SK-N-MC (cell line): ENCODE data around the gene PCBP1.

ENCODE experiments used
- DNase-seq: peaks from one replicate; pipeline ENCODE4 v3.0.0-alpha.2; 2011; ENCODE audit warnings: low read depth, low spot score
- H3K27ac ChIP-seq: fragments of 200-600 bp; sonication (generic); 2 replicates; pipeline ENCODE4 v1.5.1; 2016; ENCODE audit warnings: mixed run types
- H3K36me3 ChIP-seq: fragments of 200-600 bp; sonication (generic); 2 replicates; pipeline ENCODE4 v1.6.1; 2017; ENCODE audit warnings: antibody characterized with exemption, low read length, mixed read lengths; ENCODE audit not compliant: insufficient read depth
- H3K4me3 ChIP-seq: fragments of 200-600 bp; sonication (generic); 2 replicates; pipeline ENCODE4 v1.5.1; 2016
- H3K9ac ChIP-seq: fragments of 200-600 bp; sonication (generic); 2 replicates; pipeline ENCODE4 v1.8.0; 2017; ENCODE audit warnings: mixed run types, mixed read lengths; ENCODE audit not compliant: insufficient read length
- H3K9me3 ChIP-seq: fragments of 200-600 bp; sonication (generic); 2 replicates; pipeline ENCODE4 v1.6.1; 2017; ENCODE audit warnings: low read depth, mild to moderate bottlenecking, antibody characterized with exemption, low read length, moderate library complexity, mixed read lengths
- EZH2 ChIP-seq: fragments of 200-600 bp; sonication (generic); IDR thresholded peaks from one replicate; pipeline ENCODE4 v1.6.1; 2017; ENCODE audit warnings: antibody characterized with exemption
- FOXP2 ChIP-seq: optimal IDR thresholded peaks from 2 replicates; pipeline ENCODE3; 2011; ENCODE audit warnings: mild to moderate bottlenecking, moderate library complexity; ENCODE audit not compliant: insufficient read depth; ENCODE audit errors: extremely low read length, control extremely low read depth
- POLR2AphosphoS5 ChIP-seq: IDR thresholded peaks from 2 replicates; pipeline ENCODE4 v1.6.1; 2012; ENCODE audit warnings: mild to moderate bottlenecking, low read depth, low read length, borderline replicate concordance

PCBP1 gene

DNA sequence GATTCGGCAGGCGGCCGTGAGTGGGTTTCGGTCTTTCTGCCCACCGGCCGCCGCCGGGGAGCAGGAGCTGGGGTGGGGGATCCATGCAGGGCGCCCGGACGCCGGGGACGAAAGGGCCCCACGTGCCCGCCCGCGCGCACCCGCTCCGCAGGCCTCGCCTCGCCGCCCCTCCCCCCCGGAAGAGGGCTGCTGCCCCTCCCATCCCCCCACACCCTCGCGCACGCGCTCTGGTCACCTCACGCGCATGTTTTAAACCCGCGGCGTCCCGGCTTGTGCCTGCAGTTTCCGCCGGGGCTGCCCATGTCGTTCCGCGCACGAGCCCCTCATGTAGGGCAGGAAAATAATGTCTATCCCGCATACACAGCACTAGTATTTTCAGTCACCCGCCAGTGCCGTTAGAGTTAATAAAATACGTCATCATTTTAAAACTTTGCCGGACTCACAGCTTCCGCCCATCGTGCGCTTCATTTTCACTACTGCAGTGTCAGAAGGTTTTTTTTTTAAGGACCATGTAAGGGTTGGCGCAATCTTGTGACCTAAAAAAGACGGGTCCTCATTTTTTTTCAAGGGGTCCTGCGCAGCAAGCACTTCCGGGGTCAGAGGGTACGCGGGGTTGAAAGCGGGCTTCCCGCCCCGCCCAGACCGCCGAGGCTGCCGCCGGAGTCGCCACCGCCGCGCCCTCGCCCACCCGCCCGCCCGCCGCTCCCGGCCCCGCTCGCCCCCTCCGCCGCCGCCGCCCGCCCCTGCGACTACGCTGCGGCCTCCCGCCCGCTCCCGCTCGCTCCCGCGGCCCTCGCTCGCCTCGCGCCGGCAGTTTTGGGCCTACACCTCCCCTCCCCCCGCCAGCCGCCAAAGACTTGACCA is at the start of gene PCBP1:
TSS of gene PCBP1 (plus strand) at position 640 of the 864 bp plus-strand sequence. CDS start 267 bp downstream, outside the sequence.
- peak; percentile 81 for DNase-seq
- Histone ChIP-seq H3K27ac (peak within 1 kb of the TSS; percentile 100), H3K36me3 (peaks cover 38% of the 10 kb centered on the region), H3K9ac (peak within 1 kb of the TSS; percentile 100), H3K9me3 (no peaks in the 10 kb centered on the region), H3K4me3 (peak within 1 kb of the TSS; percentile 96)
- TF ChIP-seq EZH2 (no peak), FOXP2 (no peak), POLR2AphosphoS5 (peak; percentile 68)

- Histone ChIP-seq H3K4me3 (no peak overlapping the region), H3K27ac (no peak overlapping the region), H3K36me3 (0 out of 2 replicates have a peak, but pooled peaks cover 4% of the 10 kb centered on the region), H3K9me3 (no peaks in the 10 kb centered on the region), H3K9ac (no peak overlapping the region)
- TF ChIP-seq POLR2AphosphoS5 (no peak), EZH2 (no peak), FOXP2 (no peak)
- DNase-seq: no peak
Observed at GRCh38 chr2:70039366-70039765, 47.9 kb upstream of the PCBP1 start.

GRCh38 chr2:70041663-70042062 is 45.6 kb upstream of the PCBP1 start:
- H3K4me3 ChIP-seq: no peak overlapping the region
- TF ChIP-seq FOXP2 (no peak), POLR2AphosphoS5 (no peak), EZH2 (no peak)
- H3K27ac ChIP-seq: peak overlapping the region; percentile 37; the same call in 1 of the 2 replicates
- H3K9me3 ChIP-seq: no peaks in the 10 kb centered on the region
- H3K36me3 ChIP-seq: peaks cover 11% of the 10 kb centered on the region
- DNase-seq: no peak
- H3K9ac ChIP-seq: no peak overlapping the region

DNA sequence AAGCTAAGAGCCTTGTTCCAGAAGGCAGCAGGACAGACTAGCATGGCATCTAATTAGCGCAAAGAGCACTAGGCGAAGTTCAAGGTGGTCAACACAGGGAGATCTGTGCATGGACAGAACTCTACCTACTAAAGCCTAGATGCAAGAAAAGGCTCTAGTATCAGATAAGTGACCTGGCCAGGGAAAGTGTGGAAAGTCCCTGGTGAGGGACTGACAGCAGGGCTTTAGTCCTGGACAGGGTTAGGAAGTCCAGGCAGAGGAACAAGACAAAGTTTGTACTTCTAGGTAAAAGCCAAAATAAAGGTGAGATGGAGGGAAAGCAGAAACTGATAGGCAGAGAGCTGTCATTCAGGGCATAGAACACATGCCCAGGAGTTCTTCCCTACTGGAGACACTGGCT is 45.0 kb upstream of the PCBP1 start:
- Histone ChIP-seq H3K9me3 (no peaks in the 10 kb centered on the region), H3K27ac (peak overlapping the region; percentile 37; the same call in 1 of the 2 replicates), H3K9ac (no peak overlapping the region), H3K4me3 (no peak overlapping the region), H3K36me3 (peaks cover 11% of the 10 kb centered on the region)
- no peak for DNase-seq
- TF ChIP-seq FOXP2 (no peak), EZH2 (no peak), POLR2AphosphoS5 (no peak)

DNA sequence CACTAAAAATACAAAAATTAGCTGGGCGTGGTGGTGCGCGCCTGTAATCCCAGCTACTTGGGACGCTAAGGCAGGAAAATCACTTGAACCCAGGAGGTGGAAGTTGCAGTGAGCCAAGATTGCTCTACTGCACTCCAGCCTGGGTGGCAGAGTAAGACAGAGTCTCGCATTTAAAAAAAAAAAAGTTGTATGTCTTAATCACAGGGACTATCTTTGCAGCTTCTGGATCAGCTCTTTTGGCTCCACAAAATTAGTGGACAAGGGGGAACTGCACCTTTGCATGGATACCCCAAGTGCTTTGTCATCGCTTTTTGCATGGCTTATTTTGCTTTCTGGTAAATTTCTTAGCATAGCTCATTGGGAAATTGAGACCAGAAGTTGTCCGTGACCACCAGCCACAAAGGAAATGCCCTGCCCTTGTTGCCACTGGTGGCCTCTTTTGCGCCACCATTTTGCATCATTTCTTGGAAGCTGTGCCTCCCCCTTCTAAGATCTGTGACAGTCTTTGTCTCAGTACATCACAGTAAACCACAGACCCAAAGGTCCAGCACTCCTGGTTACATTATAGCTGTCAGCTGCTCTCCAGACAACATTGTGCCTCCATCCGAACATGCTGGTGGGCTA is 43.9 kb upstream of the PCBP1 start:
- Histone ChIP-seq H3K27ac (no peak overlapping the region), H3K36me3 (peaks cover 8% of the 10 kb centered on the region), H3K9me3 (no peaks in the 10 kb centered on the region), H3K4me3 (no peak overlapping the region), H3K9ac (no peak overlapping the region)
- DNase-seq: no peak
- TF ChIP-seq POLR2AphosphoS5 (no peak), EZH2 (no peak), FOXP2 (no peak)

- H3K36me3 ChIP-seq: peaks cover 16% of the 10 kb centered on the region
- no peak overlapping the region for H3K4me3 ChIP-seq
- no peak overlapping the region for H3K27ac ChIP-seq
- H3K9ac ChIP-seq: no peak overlapping the region
- H3K9me3 ChIP-seq: no peaks in the 10 kb centered on the region
- TF ChIP-seq POLR2AphosphoS5 (no peak), EZH2 (no peak), FOXP2 (no peak)
- no peak for DNase-seq
Observed at GRCh38 chr2:70044290-70045040, 42.8 kb upstream of the PCBP1 start.

DNA sequence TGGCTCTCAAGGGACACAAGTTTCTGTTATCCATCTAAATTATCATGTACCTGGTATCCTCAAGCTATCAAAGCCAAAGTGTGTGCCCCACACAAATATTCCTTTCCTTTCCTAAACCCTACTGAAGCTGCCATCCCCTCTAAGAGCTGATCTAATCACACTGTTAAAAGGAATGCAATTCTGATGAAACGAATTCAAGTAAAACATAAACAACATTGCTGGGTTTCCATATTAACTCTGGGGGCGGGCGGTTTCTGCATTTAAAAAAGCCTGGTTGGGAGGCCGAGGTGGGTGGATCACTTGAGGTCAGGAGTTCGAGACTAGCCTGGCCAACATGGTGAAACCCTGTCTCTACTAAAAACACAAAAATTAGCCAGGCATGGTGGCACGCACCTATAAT is 41.9 kb upstream of the PCBP1 start:
- Histone ChIP-seq H3K4me3 (no peak overlapping the region), H3K27ac (0 out of 2 replicates have a peak overlapping the region, but pooled peaks have one; percentile 8), H3K36me3 (peaks cover 25% of the 10 kb centered on the region), H3K9ac (no peak overlapping the region), H3K9me3 (no peaks in the 10 kb centered on the region)
- TF ChIP-seq EZH2 (no peak), FOXP2 (no peak), POLR2AphosphoS5 (no peak)
- DNase-seq: no peak

DNA sequence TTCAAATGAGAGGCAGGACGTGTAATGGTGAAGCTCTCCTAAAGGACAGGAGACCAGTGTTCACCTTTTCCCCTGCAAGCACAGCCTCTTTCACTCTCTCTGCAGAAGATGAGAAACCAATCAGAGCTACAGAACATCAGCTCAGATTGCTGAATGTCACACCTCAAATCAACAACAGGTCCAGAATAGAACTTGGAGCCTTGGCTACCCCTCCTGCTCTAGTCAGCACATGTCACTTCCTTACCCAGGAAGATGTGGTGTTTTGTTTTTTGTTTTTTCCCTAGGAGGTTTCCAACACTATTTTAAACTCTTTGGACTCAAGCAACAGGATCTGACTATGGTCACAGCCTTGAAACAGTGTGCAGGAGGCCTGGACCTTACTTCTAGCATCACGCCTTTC is 41.3 kb upstream of the PCBP1 start:
- DNase-seq: no peak
- TF ChIP-seq POLR2AphosphoS5 (no peak), EZH2 (no peak), FOXP2 (no peak)
- H3K9me3 ChIP-seq: no peaks in the 10 kb centered on the region
- peaks cover 30% of the 10 kb centered on the region for H3K36me3 ChIP-seq
- H3K4me3 ChIP-seq: no peak overlapping the region
- no peak overlapping the region for H3K9ac ChIP-seq
- no peak overlapping the region for H3K27ac ChIP-seq
